H9 (cell line): Measurements from ENCODE around the gene AP2A1. TPM values are rescaled to one million over a fixed set of nuclear protein-coding genes. Genes with fewer than 3 reads are reported as not detected.

ENCODE experiments used
- DNase-seq: peaks from one replicate; pipeline ENCODE4 v3.0.0-alpha.2; 2017
- H2AFZ ChIP-seq: one replicate; pipeline ENCODE4 v1.6.1; 2013; ENCODE audit warnings: mild to moderate bottlenecking, low read length, control low read depth, moderate library complexity
- H2AK5ac ChIP-seq: 2 replicates; pipeline ENCODE4 v1.6.1; 2013; ENCODE audit warnings: low read length, control low read depth, mixed read lengths; ENCODE audit not compliant: insufficient read length
- H2BK120ac ChIP-seq: one replicate; pipeline ENCODE4 v1.6.1; 2013; ENCODE audit warnings: low read depth, mild to moderate bottlenecking, low read length, control low read depth, inconsistent platforms; ENCODE audit not compliant: poor library complexity, severe bottlenecking
- H2BK12ac ChIP-seq: 2 replicates; pipeline ENCODE4 v1.6.1; 2013; ENCODE audit warnings: low read length, control low read depth, mixed read lengths, low read depth; ENCODE audit not compliant: insufficient read length
- H2BK15ac ChIP-seq: 2 replicates; pipeline ENCODE4 v1.6.1; 2013; ENCODE audit warnings: low read depth, low read length, control low read depth
- H2BK20ac ChIP-seq: one replicate; pipeline ENCODE4 v1.6.1; 2013; ENCODE audit warnings: low read depth, mild to moderate bottlenecking, low read length, control low read depth, inconsistent platforms; ENCODE audit not compliant: poor library complexity, severe bottlenecking
- H2BK5ac ChIP-seq: 2 replicates; pipeline ENCODE4 v1.6.1; 2013; ENCODE audit warnings: low read length, control low read depth, mixed read lengths; ENCODE audit not compliant: insufficient read length
- H3K14ac ChIP-seq: 2 replicates; pipeline ENCODE4 v1.6.1; 2013; ENCODE audit warnings: low read length, control low read depth; ENCODE audit not compliant: insufficient read depth
- H3K18ac ChIP-seq: 2 replicates; pipeline ENCODE4 v1.6.1; 2013; ENCODE audit warnings: low read depth, mild to moderate bottlenecking, mixed read lengths, low read length, control low read depth; ENCODE audit not compliant: insufficient read length
- H3K23ac ChIP-seq: 2 replicates; pipeline ENCODE4 v1.6.1; 2013; ENCODE audit warnings: low read length, control low read depth, mixed read lengths, low read depth; ENCODE audit not compliant: insufficient read length
- H3K23me2 ChIP-seq: 2 replicates; pipeline ENCODE4 v1.6.1; 2013; ENCODE audit warnings: low read depth, mild to moderate bottlenecking, mixed read lengths, low read length, control low read depth; ENCODE audit not compliant: insufficient read length, poor library complexity, severe bottlenecking
- H3K27ac ChIP-seq: 2 replicates; pipeline ENCODE4 v1.5.1; 2013; ENCODE audit warnings: low read length, control low read depth, mixed read lengths, low read depth; ENCODE audit not compliant: insufficient read length
- H3K27me3 ChIP-seq: 2 replicates; pipeline ENCODE4 v1.6.1; 2013; ENCODE audit warnings: low read length, control low read depth, inconsistent platforms; ENCODE audit not compliant: insufficient read depth
- H3K4ac ChIP-seq: 2 replicates; pipeline ENCODE4 v1.6.1; 2013; ENCODE audit warnings: low read depth, mild to moderate bottlenecking, control low read depth, inconsistent platforms, low read length, moderate library complexity
- H3K4me1 ChIP-seq: 2 replicates; pipeline ENCODE4 v1.6.1; 2013; ENCODE audit warnings: low read length, control low read depth, inconsistent platforms; ENCODE audit not compliant: insufficient read depth
- H3K4me2 ChIP-seq: 2 replicates; pipeline ENCODE4 v1.6.1; 2013; ENCODE audit warnings: low read length, control low read depth, mixed read lengths; ENCODE audit not compliant: insufficient read length, insufficient read depth
- H3K56ac ChIP-seq: 2 replicates; pipeline ENCODE4 v1.6.1; 2013; ENCODE audit warnings: low read depth, mild to moderate bottlenecking, mixed read lengths, low read length, control low read depth; ENCODE audit not compliant: insufficient read length
- H3K79me1 ChIP-seq: 2 replicates; pipeline ENCODE4 v1.6.1; 2013; ENCODE audit warnings: low read depth, mild to moderate bottlenecking, moderate library complexity, low read length, control low read depth, inconsistent platforms; ENCODE audit not compliant: insufficient read depth, poor library complexity, severe bottlenecking
- H3K79me2 ChIP-seq: 2 replicates; pipeline ENCODE4 v1.6.1; 2013; ENCODE audit warnings: low read length, control low read depth, inconsistent platforms; ENCODE audit not compliant: insufficient read depth
- H3K9ac ChIP-seq: 2 replicates; pipeline ENCODE4 v1.6.1; 2013; ENCODE audit warnings: low read length, control low read depth, mixed read lengths; ENCODE audit not compliant: insufficient read length; ENCODE audit errors: extremely low read depth
- H3K9me3 ChIP-seq: one replicate; pipeline ENCODE4 v1.6.1; 2013; ENCODE audit warnings: low read depth, low read length, inconsistent platforms; ENCODE audit not compliant: control insufficient read depth
- H3T11ph ChIP-seq: one replicate; pipeline ENCODE4 v1.6.1; 2013; ENCODE audit warnings: mild to moderate bottlenecking, low read length, control low read depth, inconsistent platforms
- H4K20me1 ChIP-seq: one replicate; pipeline ENCODE4 v1.6.1; 2013; ENCODE audit not compliant: control insufficient read depth, insufficient read length, insufficient read depth
- H4K5ac ChIP-seq: 2 replicates; pipeline ENCODE4 v1.6.1; 2013; ENCODE audit warnings: low read depth, mild to moderate bottlenecking, mixed read lengths, low read length, control low read depth; ENCODE audit not compliant: insufficient read length
- H4K8ac ChIP-seq: replicated peaks from 2 replicates; pipeline ENCODE4 v1.6.1; 2013; ENCODE audit warnings: low read length, control low read depth, mixed read lengths, low read depth; ENCODE audit not compliant: insufficient read length
- H4K91ac ChIP-seq: 2 replicates; pipeline ENCODE4 v1.6.1; 2013; ENCODE audit warnings: low read depth, mild to moderate bottlenecking, moderate library complexity, mixed read lengths, low read length, control low read depth; ENCODE audit not compliant: insufficient read length
- H3K27ac Mint-ChIP-seq, 3 experiments: 2 replicates in 2 of 3; 3 replicates in 1 of 3; pipeline ENCODE4 v1.8.0; 2020 to 2021; ENCODE audit warnings: mixed read lengths in 3 of 3, mild to moderate bottlenecking in 1 of 3, moderate library complexity in 1 of 3
- H3K27me3 Mint-ChIP-seq: 2 replicates; pipeline ENCODE4 v1.8.0; 2021; ENCODE audit warnings: low read depth, mild to moderate bottlenecking, moderate library complexity, mixed read lengths
- H3K36me3 Mint-ChIP-seq, 3 experiments: 2 replicates in 2 of 3; 3 replicates in 1 of 3; pipeline ENCODE4 v1.8.0; 2020 to 2021; ENCODE audit warnings: low read depth in 3 of 3, mixed read lengths in 3 of 3; ENCODE audit not compliant: insufficient read depth in 1 of 3
- H3K4me1 Mint-ChIP-seq, 2 experiments: 2 replicates each; pipeline ENCODE4 v1.8.0; 2020; ENCODE audit warnings: mixed read lengths in 2 of 2
- H3K4me3 Mint-ChIP-seq, 2 experiments: 2 replicates in 1 of 2; 3 replicates in 1 of 2; pipeline ENCODE4 v1.8.0; 2020 to 2021; ENCODE audit warnings: mild to moderate bottlenecking in 2 of 2, mixed read lengths in 2 of 2, moderate library complexity in 1 of 2
- H3K9me3 Mint-ChIP-seq, 2 experiments: 2 replicates in 1 of 2; 3 replicates in 1 of 2; pipeline ENCODE4 v1.8.0; 2020; ENCODE audit warnings: mild to moderate bottlenecking in 2 of 2, mixed read lengths in 2 of 2, moderate library complexity in 1 of 2
- whole genome bisulfite sequencing: extraction: QIAGEN DNeasy Blood & Tissue Kit; methylation state at CpG from one replicate; pipeline ENCODE4 v1.1.7; 2013; ENCODE audit warnings: missing lambda C conversion rate, low lambda C conversion rate, mixed read lengths; ENCODE audit not compliant: insufficient read length; ENCODE audit errors: extremely low coverage; 5-methylcytosine and 5-hydroxymethylcytosine counted together
- total RNA-seq: library from RNA; stranded (reverse); gene quantifications from 2 replicates; pipeline ENCODE4 v1.2.1, GENCODE V29; 2021
- TF ChIP-seq, protein P1 (sequence below): fragments of 200-600 bp; sonication (generic); conservative IDR thresholded peaks from 3 replicates; pipeline ENCODE4 v1.8.0; 2021; ENCODE audit warnings: antibody characterized with exemption, mild to moderate bottlenecking

The AP2A1 gene
- total RNA-seq, 1 experiment from 2014 or later: 108 TPM

GRCh38 chr19:49835562-49835961 lies 68.8 kb downstream of the AP2A1 start:
- no CpG with 5 or more reads among the region's 12 CpGs for WGBS
- no peaks in the 10 kb centered on the region for H3K23me2 ChIP-seq
- TF ChIP-seq, protein P1, sequence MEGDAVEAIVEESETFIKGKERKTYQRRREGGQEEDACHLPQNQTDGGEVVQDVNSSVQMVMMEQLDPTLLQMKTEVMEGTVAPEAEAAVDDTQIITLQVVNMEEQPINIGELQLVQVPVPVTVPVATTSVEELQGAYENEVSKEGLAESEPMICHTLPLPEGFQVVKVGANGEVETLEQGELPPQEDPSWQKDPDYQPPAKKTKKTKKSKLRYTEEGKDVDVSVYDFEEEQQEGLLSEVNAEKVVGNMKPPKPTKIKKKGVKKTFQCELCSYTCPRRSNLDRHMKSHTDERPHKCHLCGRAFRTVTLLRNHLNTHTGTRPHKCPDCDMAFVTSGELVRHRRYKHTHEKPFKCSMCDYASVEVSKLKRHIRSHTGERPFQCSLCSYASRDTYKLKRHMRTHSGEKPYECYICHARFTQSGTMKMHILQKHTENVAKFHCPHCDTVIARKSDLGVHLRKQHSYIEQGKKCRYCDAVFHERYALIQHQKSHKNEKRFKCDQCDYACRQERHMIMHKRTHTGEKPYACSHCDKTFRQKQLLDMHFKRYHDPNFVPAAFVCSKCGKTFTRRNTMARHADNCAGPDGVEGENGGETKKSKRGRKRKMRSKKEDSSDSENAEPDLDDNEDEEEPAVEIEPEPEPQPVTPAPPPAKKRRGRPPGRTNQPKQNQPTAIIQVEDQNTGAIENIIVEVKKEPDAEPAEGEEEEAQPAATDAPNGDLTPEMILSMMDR: no peak

More at GRCh38 chr19:49835562-49835961, 68.8 kb downstream of the AP2A1 start:
- H3K9me3 ChIP-seq: no peaks in the 10 kb centered on the region
- peaks cover 24 to 82% (median 70%) of the 10 kb centered on the region in 3 experiments for H3K36me3 Mint-ChIP-seq
- H3K9ac ChIP-seq: no peak overlapping the region
- H3K79me2 ChIP-seq: no peaks in the 10 kb centered on the region
- H2BK5ac ChIP-seq: no peak overlapping the region
- no peak overlapping the region for H3K23ac ChIP-seq
- no peak overlapping the region for H3K4me3 Mint-ChIP-seq
- H2BK15ac ChIP-seq: no peak overlapping the region
- H3K27me3 Mint-ChIP-seq: peaks cover under 1% of the 10 kb centered on the region; the same call in 1 of the 2 replicates
- H2BK120ac ChIP-seq: no peak overlapping the region
- no peaks in the 10 kb centered on the region for H3K4me1 ChIP-seq
- no peak overlapping the region for H3K4ac ChIP-seq
- H2BK20ac ChIP-seq: no peak overlapping the region
- H2BK12ac ChIP-seq: no peak overlapping the region
- H3K9me3 Mint-ChIP-seq: no peaks in the 10 kb centered on the region
- no peaks in the 10 kb centered on the region for H4K20me1 ChIP-seq
- H3T11ph ChIP-seq: no peak overlapping the region
- H3K56ac ChIP-seq: no peak overlapping the region
- no peaks in the 10 kb centered on the region for H3K27me3 ChIP-seq
- H4K8ac ChIP-seq: no peak overlapping the region
- H3K27ac Mint-ChIP-seq: no peak overlapping the region
- H3K79me1 ChIP-seq: no peaks in the 10 kb centered on the region
- H3K4me2 ChIP-seq: no peak overlapping the region
- H2AK5ac ChIP-seq: no peak overlapping the region
- H4K5ac ChIP-seq: no peak overlapping the region
- peaks cover 0 to 4% of the 10 kb centered on the region in 2 experiments; a peak in 2 of 4 replicates for H3K4me1 Mint-ChIP-seq
- no peak overlapping the region for H2AFZ ChIP-seq
- no peak overlapping the region for H3K18ac ChIP-seq
- no peak for DNase-seq
- H3K14ac ChIP-seq: no peak overlapping the region
- no peak overlapping the region for H3K27ac ChIP-seq
- no peak overlapping the region for H4K91ac ChIP-seq
